NT2/D1 (cell line): Measurements from ENCODE around the gene RNF138.

Source experiments
- DNase-seq: peaks from one replicate; pipeline ENCODE4 v3.0.0-alpha.2; 2011; ENCODE audit warnings: low read depth, low spot score
- H3K27me3 ChIP-seq: 2 replicates; pipeline ENCODE4 v1.6.0; 2011; ENCODE audit warnings: mild to moderate bottlenecking; ENCODE audit not compliant: insufficient read length, insufficient read depth
- H3K36me3 ChIP-seq: 2 replicates; pipeline ENCODE4 v1.6.1; 2011; ENCODE audit warnings: mild to moderate bottlenecking, low read length, mixed read lengths; ENCODE audit not compliant: insufficient read depth, insufficient read length
- H3K4me1 ChIP-seq: 2 replicates; pipeline ENCODE4 v1.5.1; 2011; ENCODE audit not compliant: insufficient read depth, insufficient read length
- H3K4me3 ChIP-seq: 2 replicates; pipeline ENCODE4 v1.5.1; 2011; ENCODE audit warnings: low read depth; ENCODE audit not compliant: insufficient read length
- H3K9ac ChIP-seq: 2 replicates; pipeline ENCODE4 v1.6.0; 2011; ENCODE audit warnings: low read depth; ENCODE audit not compliant: insufficient read length
- H3K9me3 ChIP-seq: 2 replicates; pipeline ENCODE4 v1.5.1; 2011; ENCODE audit warnings: mild to moderate bottlenecking, low read length; ENCODE audit not compliant: insufficient read depth
- SUZ12 ChIP-seq: IDR thresholded peaks from 2 replicates; pipeline ENCODE4 v1.6.1; 2011; ENCODE audit not compliant: insufficient read length, insufficient read depth; ENCODE audit errors: extremely low read depth
- YY1 ChIP-seq: IDR thresholded peaks from 2 replicates; pipeline ENCODE4 v1.6.1; 2011; ENCODE audit not compliant: insufficient read length, insufficient read depth
- ZNF274 ChIP-seq: IDR thresholded peaks from 2 replicates; pipeline ENCODE4 v1.6.1; 2011; ENCODE audit warnings: mild to moderate bottlenecking, low read depth, low read length

Gene RNF138

DNA sequence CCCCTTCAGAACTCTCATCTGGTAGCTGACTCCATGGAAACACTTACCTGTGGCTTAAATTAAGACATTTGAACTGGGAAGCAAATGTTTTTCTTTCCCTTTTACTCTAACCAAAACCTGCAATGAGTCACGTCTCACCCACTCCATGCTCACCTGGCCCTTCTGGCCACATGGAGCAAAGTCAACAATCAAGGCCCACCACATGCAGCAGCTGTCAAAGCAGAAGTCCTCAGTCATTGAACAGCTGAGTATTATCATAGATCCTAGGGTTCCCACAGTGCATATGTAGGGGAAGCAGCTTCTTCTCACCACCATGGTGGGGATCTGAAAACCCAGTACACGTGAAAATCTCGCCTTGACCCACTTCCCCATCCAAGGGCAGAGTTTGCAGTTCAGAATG, 85.9 kb downstream of the RNF138 start:
- H3K36me3 ChIP-seq = no peaks in the 10 kb centered on the region
- no peaks in the 10 kb centered on the region for H3K4me1 ChIP-seq
- H3K4me3 ChIP-seq = no peak overlapping the region
- H3K9me3 ChIP-seq = no peaks in the 10 kb centered on the region
- TF ChIP-seq YY1 (no peak), ZNF274 (no peak), SUZ12 (no peak)
- H3K9ac ChIP-seq = no peak overlapping the region
- DNase-seq = no peak
- no peaks in the 10 kb centered on the region for H3K27me3 ChIP-seq
